SKM-1 treated with dmso at 0.1 percent for 144 hours (cell line): ENCODE data around the gene ZNF562.

Source experiments
- DNase-seq: peaks from one replicate; lab custom pipeline; 2025; ENCODE audit not compliant: unreplicated experiment; lab: John Stamatoyannopoulos, UW

Gene ZNF562

DNA sequence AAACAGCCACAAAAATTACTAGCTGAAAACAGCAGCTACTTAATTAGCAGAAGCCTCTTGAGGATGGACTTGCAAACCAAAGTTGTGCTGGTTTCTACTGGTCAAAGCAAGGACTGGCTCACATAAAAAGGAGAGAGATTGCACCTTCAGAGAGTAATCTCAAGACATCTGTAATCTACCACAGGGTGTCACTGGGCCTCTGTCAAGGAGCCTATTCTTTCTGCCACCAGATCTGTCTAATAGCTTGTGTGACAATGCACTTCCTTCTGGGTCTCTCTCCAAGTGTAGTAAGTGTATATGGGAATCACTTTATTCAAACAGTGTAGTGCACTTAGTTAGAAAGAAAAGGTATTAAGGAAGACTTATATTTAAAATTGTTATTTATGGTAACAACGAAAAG is 29.4 kb downstream of the ZNF562 start:
- no peak for DNase-seq

DNA sequence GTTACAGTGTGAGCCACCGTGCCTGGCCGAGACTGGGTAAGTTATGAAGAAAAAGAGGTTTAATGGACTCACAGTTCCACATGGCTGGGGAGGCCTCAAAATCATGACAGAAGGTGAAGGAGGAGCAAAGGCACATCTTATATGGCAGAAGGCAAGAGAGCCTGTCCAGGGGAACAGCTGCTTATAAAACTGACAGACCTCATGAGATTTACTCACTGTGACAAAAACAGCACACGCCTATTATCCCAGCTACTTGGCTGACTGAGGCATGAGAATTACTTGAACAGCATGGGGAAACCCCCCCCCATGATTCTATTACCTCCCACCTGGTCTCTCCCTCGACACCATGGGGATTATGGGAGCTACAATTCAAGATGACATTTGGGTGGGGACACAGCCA is 30.4 kb downstream of the ZNF562 start:
- DNase-seq = no peak

- DNase-seq = no peak
These were observed 33.1 kb downstream of the ZNF562 start for GRCh38 chr19:9641810-9642209.

- DNase-seq = no peak
These were observed 33.9 kb downstream of the ZNF562 start for GRCh38 chr19:9640956-9641355.

DNA sequence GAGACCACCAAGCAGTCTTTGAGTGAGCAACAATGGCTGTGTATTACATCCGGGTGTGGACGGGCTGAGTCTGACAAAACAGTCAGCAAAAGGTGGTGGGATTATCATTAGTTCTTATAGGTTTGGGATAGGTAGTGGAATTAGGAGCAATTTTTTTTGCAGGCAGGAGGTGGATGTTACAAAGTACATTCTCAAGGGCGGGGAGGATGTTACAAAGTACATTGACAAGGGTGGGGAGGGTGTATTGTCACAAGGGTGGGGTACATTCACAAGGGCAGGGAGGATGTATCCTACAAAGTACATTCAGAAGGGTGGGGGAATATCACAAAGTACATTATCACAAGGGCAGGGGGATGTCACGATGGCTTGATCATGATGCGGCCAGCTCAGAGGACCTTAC is 38.9 kb downstream of the ZNF562 start:
- no peak for DNase-seq

DNA sequence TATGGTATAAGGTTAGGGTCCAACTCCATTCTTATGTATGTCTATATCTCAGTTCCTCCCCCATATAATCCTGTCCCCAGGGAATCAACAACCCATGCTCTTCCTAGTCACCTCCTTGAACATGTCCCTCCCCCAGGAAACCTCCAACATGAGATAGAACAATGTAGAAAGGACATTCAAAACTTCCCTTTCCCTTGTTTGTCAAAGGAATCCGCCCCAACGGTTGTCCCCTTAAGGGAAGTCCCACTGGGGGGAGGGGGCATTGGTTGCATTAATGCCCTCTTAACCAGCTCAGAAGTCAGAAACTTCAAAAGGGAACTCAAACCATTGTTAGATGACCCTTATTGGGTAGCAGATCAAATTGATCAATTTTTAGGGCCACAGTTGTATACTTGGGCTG is 47.0 kb downstream of the ZNF562 start:
- no peak for DNase-seq

- DNase-seq = no peak
These were observed 52.4 kb downstream of the ZNF562 start for GRCh38 chr19:9622531-9622930.

DNA sequence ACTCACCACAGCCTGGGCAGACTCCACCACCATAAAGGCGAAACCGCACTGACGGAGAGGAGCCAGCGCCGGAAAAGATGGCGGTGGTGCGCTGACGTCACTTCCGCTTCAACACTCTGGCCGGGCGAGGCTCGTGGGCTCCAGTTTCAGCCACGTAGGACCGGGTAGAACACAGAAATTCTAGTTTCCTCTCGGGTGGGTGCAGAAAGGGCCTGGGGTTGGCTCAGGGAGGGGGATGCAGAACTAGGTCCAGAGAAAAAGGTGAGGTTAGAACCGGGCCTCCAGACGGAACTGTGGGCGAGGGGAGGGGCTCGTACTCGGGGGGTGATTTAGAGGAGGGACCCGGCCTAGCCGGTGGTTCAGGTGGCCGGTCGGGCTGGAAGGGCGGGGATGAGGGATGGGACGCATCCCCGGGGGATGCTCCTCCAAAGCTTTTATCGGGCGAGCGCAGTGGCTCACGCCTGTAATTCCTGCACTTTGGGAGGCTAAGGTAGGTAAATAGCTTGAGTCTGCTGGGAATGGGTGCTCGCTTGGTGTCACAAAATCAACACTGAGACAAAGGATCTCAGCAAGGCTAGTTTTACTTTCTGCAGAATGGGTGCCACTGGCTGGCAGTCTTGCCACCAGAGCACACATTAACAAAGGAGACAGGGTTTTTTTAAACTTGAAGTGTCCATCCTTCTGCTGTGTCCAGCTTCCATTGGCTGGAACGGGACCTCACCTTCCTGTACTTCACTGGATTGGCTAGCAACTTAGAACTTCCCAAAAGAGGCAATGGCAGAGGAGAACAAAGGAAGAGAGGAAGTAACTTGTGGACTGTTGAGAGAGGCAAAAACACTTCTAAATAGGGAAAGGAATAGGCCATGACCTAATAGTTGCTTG is 53.5 kb downstream of the ZNF562 start, which contains the start of gene ZNF561:
ZNF561 (minus strand) TSS at position 77 of the 882 bp plus-strand sequence. CDS start 1,776 bp downstream, outside the sequence.
- peak; percentile 80 for DNase-seq

GRCh38 chr19:9620842-9621155 is 54.1 kb downstream of the ZNF562 start:
- no peak for DNase-seq

DNA sequence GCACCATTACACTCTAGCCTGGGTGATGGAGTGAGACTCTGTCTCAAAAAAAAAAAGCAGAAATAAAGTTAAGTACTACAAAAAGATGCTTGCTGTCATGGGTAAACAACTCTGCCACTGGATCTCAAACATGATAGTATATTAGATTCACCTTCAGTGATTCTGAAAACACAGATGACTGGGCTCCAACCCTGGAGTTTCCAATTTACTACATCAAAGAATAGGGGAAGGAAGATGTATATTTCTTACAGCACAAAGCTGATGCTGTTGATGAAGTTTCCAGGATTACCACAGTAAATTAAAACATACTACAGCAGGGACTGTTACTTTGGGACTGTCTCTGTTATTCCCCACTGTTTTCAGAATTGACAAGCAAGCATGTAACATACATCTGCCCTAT is 59.1 kb downstream of the ZNF562 start:
- no peak for DNase-seq

DNA sequence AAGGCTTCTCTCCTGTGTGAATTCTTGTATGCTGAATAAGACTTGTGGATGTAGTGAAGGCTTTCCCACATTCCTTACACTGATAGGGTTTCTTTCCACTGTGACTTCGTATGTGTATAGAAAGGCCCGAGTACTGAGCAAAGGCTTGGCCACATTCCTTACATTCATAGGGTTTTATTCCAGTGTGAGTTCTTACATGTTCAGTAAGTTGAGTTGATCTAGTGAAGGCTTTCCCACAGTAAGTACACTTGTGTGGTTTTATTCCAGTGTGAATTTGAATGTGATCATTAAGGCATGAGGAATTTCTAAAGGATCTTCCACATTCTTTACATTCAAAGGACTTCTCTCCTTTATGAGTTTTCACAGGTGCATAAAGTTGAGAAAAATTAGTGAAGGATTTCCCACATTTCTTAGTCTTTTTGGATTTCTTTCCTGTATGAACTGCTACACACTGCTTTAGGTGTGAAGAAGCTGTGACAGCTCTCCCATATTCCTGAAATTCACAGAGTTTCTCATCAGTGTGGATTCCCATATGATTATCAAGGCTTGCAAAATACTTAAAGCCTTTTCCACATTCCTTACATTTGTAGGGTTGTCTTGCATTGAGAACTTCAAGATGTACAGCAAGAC is 64.3 kb downstream of the ZNF562 start:
- no peak for DNase-seq

DNA sequence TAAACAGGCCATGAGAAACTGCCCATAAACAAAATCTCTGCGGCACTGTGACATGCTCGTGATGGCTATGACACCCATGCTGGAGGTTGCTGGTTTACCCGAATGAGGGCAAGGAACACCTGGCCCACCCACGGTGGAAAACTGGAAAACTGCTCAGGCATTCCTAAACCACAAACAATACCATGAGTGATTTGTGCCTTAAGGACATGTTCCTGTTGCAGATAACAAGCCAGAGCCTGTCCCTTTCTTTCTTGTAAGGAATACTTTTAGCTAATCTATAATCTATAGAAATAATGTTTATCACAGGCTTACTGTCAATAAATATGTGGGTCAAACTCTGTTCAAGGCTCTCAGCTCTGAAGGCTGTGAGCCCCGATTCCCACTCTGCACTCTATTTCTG is 66.0 kb downstream of the ZNF562 start:
- no peak for DNase-seq

GRCh38 chr19:9597027-9597426 is 77.9 kb downstream of the ZNF562 start:
- DNase-seq = no peak
